ENCODE measurements around the gene MOK.

MOK gene

DNA sequence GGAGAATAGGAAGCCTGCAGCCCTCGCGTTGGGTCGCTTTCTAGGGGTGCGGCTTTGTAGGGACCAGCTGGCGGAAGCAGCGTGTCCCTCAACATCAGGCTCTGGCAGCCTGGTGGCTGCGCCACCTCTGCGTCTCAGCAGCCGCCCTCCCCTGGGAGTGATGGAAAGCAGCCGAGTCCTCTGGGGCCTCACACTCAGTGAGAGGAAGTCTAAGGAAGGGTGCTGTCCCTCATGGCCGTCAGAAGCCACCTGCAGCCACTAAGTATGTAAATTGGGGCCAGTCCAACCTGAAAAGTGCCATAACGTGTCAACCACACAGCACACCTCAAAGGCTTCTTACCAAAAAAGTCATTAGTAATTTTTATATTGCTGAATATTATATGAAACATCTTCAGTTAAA is 84.9 kb downstream of the MOK start:
- no peak for DNase-seq

- DNase-seq: no peak
Measured at GRCh38 chr14:102219316-102219715, 85.6 kb downstream of the MOK start.

DNA sequence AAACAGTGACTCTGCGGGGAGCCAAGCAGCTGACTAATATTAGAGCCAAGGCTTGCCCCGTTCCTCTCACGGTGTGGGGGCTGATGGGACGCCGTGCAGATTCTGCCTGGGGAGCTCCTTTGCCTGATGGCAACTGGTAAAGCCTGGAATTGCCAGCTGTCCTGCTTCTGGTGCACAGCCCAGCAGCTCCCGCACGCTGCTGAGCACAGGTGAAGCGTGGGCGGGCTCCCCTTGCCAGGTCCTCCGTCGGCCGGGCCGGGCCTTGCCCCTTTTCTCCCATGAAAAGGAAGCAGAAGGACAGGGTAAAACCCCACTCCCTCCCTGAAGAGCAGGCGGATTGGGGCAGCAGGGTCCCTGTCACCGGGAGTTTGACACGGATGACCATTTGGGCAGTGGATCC is 86.3 kb downstream of the MOK start:
- DNase-seq: no peak

- no peak for DNase-seq
Measured at GRCh38 chr14:102217987-102218421, 87.0 kb downstream of the MOK start.

GRCh38 chr14:102217399-102217798 is 87.6 kb downstream of the MOK start:
- DNase-seq: no peak

- no peak for DNase-seq
Measured at GRCh38 chr14:102215576-102216250, 89.3 kb downstream of the MOK start.

DNA sequence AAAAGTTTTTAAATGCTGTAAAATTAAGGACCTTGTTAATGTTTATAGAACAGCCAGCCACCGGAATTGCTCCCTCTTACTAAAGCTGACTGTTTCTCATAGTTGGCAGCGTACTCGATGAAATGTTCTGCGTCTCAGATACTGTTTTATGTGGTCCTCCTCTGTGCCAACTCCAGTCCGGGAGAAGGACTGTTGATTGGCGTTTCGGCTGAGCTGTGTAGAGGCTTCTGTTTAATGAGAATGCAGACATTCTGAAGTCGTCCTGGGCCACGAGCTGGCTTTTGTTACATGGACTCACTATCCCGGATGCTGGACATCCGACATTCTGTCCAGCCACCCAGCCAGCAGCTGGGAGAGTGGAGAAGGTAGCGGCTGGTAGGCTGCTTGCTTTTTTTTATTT is 89.9 kb downstream of the MOK start:
- no peak for DNase-seq

- DNase-seq: no peak
Measured at GRCh38 chr14:102213984-102214658, 90.8 kb downstream of the MOK start.

DNA sequence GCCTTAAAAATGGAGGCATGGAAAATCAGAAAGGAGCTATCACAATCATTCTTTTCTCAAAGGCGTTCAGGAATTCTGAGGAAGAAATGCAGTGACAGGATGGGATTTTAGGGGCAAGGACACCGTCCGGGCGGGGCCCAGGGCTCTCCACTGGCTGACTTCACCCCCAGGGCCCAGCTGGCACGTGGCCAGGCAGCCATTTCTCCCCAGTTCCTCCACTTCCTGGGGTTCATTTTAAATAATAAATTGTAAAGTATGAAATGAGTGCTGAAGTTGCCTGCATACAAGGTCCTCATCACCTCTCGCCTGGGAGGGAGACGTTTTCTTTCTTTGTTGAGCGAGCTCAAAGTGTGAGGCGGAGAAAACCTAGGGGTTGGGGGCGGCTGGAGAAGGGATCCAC is 91.5 kb downstream of the MOK start:
- DNase-seq: no peak

- no peak for DNase-seq
Measured at GRCh38 chr14:102212845-102213244, 92.1 kb downstream of the MOK start.

GRCh38 chr14:102212356-102212755 is 92.6 kb downstream of the MOK start:
- no peak for DNase-seq

- no peak for DNase-seq
Measured at GRCh38 chr14:102211240-102211639, 93.7 kb downstream of the MOK start.

DNA sequence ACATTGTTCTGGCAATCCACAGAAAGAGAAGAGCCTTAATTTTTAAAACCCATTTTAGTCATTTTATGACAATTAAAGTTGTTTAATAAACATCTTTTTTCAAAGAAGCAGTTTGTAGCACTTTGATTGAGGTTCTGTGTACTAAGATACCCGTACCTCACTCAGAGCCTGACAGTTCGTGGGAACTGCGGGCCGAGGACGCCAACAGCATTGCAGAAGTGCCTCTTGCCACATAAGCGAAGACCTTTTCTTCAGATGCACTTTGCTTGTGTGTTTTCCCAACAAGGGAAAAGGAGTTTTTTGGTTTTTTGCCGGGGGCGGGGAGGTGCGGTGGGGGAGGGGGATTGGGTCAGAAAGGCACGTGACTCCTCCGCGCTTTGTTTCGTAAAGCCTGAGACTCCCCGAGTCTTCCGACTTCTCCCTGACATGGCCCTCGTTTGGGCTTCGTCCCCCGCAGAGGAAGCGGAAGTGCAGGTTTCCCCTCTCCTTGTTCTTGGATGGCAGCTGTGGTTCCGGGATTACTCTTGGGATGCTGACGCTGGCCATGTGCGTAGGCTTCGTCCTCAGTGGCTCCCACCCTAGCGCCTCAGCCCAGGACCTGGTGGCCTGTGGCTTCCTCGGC is 94.4 kb downstream of the MOK start:
- no peak for DNase-seq

DNA sequence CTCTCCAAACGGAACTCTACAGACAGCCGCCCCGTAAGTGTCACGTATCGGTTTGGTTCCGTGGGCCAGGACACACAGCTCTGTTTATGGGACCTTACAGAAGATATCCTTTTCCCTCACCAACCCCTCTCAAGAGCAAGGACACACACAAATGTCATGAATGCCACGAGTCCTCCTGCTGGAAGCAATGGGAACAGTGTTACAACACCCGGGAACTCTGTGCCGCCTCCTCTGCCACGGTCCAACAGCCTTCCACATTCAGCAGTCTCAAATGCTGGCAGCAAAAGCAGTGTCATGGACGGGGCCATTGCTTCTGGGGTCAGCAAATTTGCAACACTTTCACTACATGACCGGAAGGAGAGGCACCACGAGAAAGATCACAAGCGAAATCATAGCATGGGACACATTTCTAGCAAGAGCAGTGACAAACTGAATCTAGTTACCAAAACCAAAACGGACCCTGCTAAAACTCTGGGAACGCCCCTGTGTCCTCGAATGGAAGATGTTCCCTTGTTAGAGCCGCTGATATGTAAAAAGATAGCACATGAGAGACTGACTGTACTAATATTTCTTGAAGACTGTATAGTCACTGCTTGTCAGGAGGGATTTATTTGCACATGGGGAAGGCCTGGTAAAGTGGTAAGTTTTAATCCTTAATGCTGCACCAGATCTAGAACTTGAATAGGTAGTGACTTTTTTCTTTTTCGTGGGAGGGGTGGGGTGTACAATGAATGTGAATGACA is 95.6 kb downstream of the MOK start:
- DNase-seq: no peak

DNA sequence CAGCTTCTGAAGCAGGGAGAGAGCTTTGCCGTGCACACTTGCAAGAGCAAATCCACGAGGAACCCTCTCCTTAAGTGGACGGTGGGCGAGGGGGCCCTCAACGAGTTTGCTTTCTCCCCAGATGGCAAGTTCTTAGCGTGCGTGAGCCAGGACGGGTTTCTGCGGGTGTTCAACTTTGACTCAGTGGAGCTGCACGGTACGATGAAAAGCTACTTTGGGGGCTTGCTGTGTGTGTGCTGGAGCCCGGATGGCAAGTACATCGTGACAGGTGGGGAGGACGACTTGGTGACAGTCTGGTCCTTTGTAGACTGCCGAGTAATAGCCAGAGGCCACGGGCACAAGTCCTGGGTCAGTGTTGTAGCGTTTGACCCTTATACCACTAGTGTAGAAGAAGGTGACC is 96.2 kb downstream of the MOK start:
- DNase-seq: no peak

GRCh38 chr14:102207831-102208365 is 97.1 kb downstream of the MOK start:
- DNase-seq: no peak

DNA sequence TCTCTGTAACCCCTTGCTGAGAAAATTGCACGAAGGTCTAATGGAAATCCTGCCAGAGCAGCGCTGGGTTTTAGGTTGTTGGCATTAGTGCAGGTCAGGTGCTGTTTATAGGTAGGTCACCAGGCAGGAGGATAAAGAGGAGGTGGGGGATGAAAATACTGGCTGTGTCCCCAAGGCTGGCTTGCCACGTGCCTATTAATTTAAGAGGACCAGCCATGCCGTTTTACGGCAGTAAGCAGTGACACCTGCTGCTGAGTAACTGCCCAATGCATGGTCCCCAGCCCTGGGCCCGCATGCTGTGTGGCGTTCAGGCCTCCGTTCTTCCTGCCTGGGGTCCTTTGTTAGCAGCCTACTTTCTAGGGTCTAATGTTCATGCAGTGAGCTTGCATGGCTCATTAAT is 98.0 kb downstream of the MOK start:
- DNase-seq: no peak

GRCh38 chr14:102205560-102205959 is 99.4 kb downstream of the MOK start:
- no peak for DNase-seq

GRCh38 chr14:102203382-102203781 is 101.6 kb downstream of the MOK start:
- no peak for DNase-seq

DNA sequence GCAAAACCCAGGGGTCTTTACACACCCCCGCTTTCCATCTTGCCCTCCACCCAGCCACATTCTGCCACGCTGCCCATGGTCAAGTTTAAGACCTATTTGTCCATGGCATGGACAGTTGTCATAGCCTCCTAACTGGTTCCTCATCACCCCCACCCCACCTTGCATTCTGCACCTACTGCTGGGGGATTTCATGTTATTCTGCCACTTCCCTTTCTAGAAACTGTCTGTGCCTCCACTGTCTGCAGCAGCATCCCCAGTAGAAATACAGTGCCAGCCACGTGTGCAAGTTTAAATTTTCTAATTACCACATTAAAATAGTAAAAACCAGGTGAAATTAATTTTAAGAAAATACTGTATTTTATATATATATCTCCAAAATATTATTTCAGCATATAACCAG is 102.0 kb downstream of the MOK start:
- no peak for DNase-seq

DNA sequence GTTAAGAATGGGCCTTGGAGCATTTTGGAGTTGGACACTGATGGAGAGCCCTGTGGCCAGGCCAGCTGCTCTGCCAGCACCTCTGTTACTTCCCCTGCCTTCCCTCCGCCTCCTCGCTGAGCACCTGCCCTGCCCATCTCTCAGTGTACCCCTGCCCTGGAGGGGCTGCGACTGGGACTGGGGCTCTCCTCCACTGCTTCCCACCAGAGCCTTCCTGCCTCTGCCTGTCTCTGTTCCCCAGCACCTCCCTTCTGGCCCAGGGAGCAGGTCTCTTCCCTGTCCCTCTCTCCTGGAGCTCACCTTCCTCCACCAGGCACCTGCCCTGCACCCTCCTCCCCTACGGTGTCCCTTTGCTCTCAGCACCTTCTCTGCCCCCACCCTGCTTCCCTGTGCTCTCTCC is 103.2 kb downstream of the MOK start:
- DNase-seq: no peak

- DNase-seq: no peak
Measured at GRCh38 chr14:102201353-102201738, 103.6 kb downstream of the MOK start.

DNA sequence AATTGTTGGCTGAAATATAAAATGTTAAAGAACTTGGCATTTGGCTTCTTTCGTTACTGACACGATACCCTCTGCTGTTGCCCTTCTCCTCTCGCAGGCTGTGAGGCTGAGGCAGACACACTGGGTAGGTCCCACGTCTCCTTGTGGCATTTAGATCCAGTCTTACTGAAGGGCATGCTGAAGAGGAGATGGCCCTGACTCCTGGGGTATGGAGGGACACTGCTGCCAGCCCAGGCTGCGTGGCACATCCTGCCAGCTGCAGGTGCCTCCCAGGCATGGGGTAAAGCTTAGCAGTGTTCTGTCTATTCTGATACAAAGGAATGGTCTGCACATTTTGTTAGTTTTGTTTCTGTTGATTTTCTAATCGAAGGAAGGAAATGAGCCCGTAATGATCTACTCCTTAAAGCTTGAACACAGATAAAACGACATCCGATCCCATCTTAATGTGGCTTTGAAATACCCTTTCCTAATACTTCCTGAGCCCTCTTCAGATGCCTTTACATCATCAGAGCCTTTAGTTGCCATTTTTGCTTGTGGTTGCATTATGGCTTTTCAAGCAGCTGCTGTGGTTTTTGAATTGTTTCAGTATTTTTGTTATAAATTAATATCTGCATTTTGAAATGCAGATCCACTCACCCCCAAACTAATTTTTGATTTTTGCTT is 104.1 kb downstream of the MOK start:
- DNase-seq: peak; percentile 34
